DND-41 (cell line): ENCODE measurements around the gene GYS2.

Experiments
- ATAC-seq: fragments of 200-7000 bp; cut with Tn5 transposase; 3 replicates; pipeline ENCODE4 v1.9.1; 2021; ENCODE audit warnings: low read depth; ENCODE audit not compliant: insufficient read depth
- DNase-seq: peaks from one replicate; pipeline ENCODE4 v3.0.0-alpha.2; 2020
- H2AFZ ChIP-seq: 2 replicates; pipeline ENCODE4 v1.6.0; 2012; ENCODE audit warnings: low read depth, low read length
- H3K27ac ChIP-seq: 2 replicates; pipeline ENCODE4 v1.5.1; 2012; ENCODE audit warnings: low read length, inconsistent platforms
- H3K27me3 ChIP-seq: fragments of 200-600 bp; sonication (generic); 2 replicates; pipeline ENCODE4 v1.6.0; 2012; ENCODE audit warnings: low read length, mild to moderate bottlenecking, inconsistent platforms; ENCODE audit not compliant: insufficient read depth, poor library complexity
- H3K36me3 ChIP-seq: 2 replicates; pipeline ENCODE4 v1.5.1; 2012; ENCODE audit warnings: low read length, inconsistent platforms; ENCODE audit not compliant: insufficient read depth
- H3K4me1 ChIP-seq: 2 replicates; pipeline ENCODE4 v1.5.1; 2012; ENCODE audit warnings: mild to moderate bottlenecking, low read length; ENCODE audit not compliant: insufficient read depth
- H3K4me2 ChIP-seq: 2 replicates; pipeline ENCODE4 v1.6.0; 2012; ENCODE audit warnings: mild to moderate bottlenecking, moderate library complexity, low read length, inconsistent platforms; ENCODE audit not compliant: insufficient read depth
- H3K4me3 ChIP-seq, 2 experiments: fragments of 200-600 bp in 1 of 2; shearing (Covaris generic) in 1 of 2; 2 replicates each; pipeline ENCODE4 v1.5.1; 2012 to 2016; ENCODE audit warnings: inconsistent platforms in 2 of 2, low read length in 2 of 2, mild to moderate bottlenecking in 2 of 2, low read depth in 1 of 2, moderate library complexity in 1 of 2
- H3K79me2 ChIP-seq: 2 replicates; pipeline ENCODE4 v1.6.0; 2012; ENCODE audit warnings: low read length, inconsistent platforms; ENCODE audit not compliant: insufficient read depth
- H3K9ac ChIP-seq: 2 replicates; pipeline ENCODE4 v1.6.0; 2012; ENCODE audit warnings: low read depth, mild to moderate bottlenecking, inconsistent platforms, low read length, moderate library complexity
- H3K9me3 ChIP-seq: 2 replicates; pipeline ENCODE4 v1.5.1; 2012; ENCODE audit warnings: low read length, moderate library complexity, mild to moderate bottlenecking, inconsistent platforms; ENCODE audit not compliant: insufficient read depth, severe bottlenecking
- H4K20me1 ChIP-seq: 2 replicates; pipeline ENCODE4 v1.6.0; 2012; ENCODE audit warnings: low read length; ENCODE audit not compliant: insufficient read depth
- CTCF ChIP-seq: IDR thresholded peaks from 2 replicates; pipeline ENCODE4 v1.5.1; 2012; ENCODE audit warnings: borderline replicate concordance, low read length, moderate library complexity, mild to moderate bottlenecking; ENCODE audit not compliant: poor library complexity, severe bottlenecking; ENCODE audit errors: extremely low read depth
- EZH2 ChIP-seq: IDR thresholded peaks from 3 replicates; pipeline ENCODE4 v1.6.1; 2012; ENCODE audit warnings: borderline replicate concordance, low read depth, mild to moderate bottlenecking, moderate library complexity, low read length, inconsistent platforms; ENCODE audit not compliant: severe bottlenecking

GYS2 gene

DNA sequence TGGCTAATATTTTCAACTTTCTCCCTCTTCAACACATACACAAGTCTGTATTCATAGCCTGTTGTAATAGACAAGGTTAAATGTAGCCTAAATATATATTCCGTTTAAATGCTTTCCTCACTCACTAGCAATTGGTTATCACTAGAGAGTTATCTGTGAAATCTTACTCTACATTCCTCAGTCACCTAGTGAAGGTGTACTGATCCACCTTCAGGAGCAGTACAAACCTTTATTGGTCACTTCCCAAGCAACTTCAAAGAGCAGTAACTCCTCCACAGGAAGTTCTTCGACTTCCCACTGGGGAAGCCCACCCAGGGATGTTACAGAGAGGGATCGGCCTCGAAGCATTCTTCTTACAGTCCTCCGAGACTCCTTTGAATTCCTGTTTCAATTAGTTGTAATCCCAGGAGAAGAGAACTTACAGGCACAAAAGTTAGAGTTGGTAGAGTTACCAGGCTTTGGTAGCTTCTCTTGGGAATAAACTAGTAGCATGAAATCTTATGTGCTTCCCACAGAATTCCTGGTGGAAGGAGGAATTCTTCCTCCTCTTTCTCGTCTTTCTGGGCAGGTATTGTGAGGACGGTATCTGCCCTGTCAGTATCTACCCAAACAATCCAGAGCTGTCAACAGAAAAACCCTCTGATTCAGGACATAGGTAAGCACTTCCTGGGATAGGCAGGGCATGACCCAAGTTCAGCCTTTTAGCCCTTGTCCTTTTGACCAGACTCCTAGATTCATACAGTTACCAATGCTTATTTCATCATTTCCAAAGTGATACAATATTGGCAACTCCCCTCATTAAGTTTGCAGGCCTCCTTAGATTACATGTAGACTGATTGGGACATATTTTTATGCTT lies at the start of gene GYS2:
Gene GYS2, minus strand, starts transcription at position 603 of the 857 bp plus-strand sequence. Its CDS starts 255 bp downstream, at position 348.
- H3K4me2 ChIP-seq: no peak within 1 kb of the TSS
- no peaks in the 10 kb centered on the region for H3K9me3 ChIP-seq
- no peaks in the 10 kb centered on the region for H3K27me3 ChIP-seq
- no peaks in the 10 kb centered on the region for H4K20me1 ChIP-seq
- no peak for DNase-seq
- H3K27ac ChIP-seq: no peak within 1 kb of the TSS
- H3K36me3 ChIP-seq: no peaks in the 10 kb centered on the region
- TF ChIP-seq EZH2: no peak
- TF ChIP-seq CTCF: no peak
- H2AFZ ChIP-seq: no peak within 1 kb of the TSS
- no peaks in the 10 kb centered on the region for H3K4me1 ChIP-seq
- H3K9ac ChIP-seq: no peak within 1 kb of the TSS
- no peak within 1 kb of the TSS for H3K4me3 ChIP-seq
- no peaks in the 10 kb centered on the region for H3K79me2 ChIP-seq
- no peak for ATAC-seq

- Histone ChIP-seq H3K4me1 (peaks cover 59% of the 10 kb centered on the region), H3K4me3 (no peak overlapping the region), H4K20me1 (peaks cover 74% of the 10 kb centered on the region), H2AFZ (no peak overlapping the region), H3K9ac (no peak overlapping the region), H3K9me3 (no peaks in the 10 kb centered on the region), H3K79me2 (peaks cover 96% of the 10 kb centered on the region), H3K4me2 (peak overlapping the region; percentile 31; the same call in 1 of the 2 replicates), H3K27me3 (no peaks in the 10 kb centered on the region), H3K36me3 (peaks cover 86% of the 10 kb centered on the region), H3K27ac (no peak overlapping the region)
- TF ChIP-seq EZH2 (no peak), CTCF (no peak)
- ATAC-seq (no peak), DNase-seq (no peak)
These were observed 47.2 kb upstream of the GYS2 start for GRCh38 chr12:21651821-21652220.

DNA sequence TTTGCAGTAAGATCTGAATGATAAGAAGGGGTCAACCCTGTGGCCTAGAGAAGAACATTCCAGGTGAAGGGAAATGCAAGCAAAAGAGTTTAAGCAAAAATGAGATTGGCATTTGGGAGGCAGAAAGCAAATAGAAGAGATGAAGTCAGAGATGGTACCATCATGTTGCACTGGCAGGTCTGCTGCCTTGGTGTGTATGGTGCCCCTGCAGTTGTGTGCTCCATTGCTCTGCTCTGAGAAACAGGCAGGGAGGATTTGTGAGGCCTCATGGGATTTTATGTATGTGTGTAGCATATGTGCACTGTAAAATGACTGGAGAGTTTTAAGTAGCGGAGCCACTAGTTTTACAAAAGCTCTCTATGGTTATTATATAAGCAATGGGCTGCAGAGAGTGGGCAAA lies 46.4 kb upstream of the GYS2 start:
- no peaks in the 10 kb centered on the region for H3K9me3 ChIP-seq
- peaks cover 55% of the 10 kb centered on the region for H3K4me1 ChIP-seq
- no peak for TF ChIP-seq EZH2
- TF ChIP-seq CTCF: no peak
- H3K27me3 ChIP-seq: no peaks in the 10 kb centered on the region
- peak overlapping the region; percentile 41; the same call in 1 of the 2 replicates for H3K4me2 ChIP-seq
- H3K36me3 ChIP-seq: peaks cover 94% of the 10 kb centered on the region
- H3K9ac ChIP-seq: no peak overlapping the region
- H2AFZ ChIP-seq: no peak overlapping the region
- ATAC-seq: no peak
- peaks cover 92% of the 10 kb centered on the region for H3K79me2 ChIP-seq
- H3K4me3 ChIP-seq: 0 out of 4 replicates have a peak overlapping the region, but pooled peaks of 1 of the 2 experiments have one; percentile 10
- no peak for DNase-seq
- H4K20me1 ChIP-seq: peaks cover 70% of the 10 kb centered on the region
- H3K27ac ChIP-seq: no peak overlapping the region
